ENCODE results near the gene CDS2.

The CDS2 gene

GRCh38 chr20:5119435-5120184, 7.2 kb upstream of the CDS2 start, which contains the start of gene PCNA:
PCNA (minus strand) TSS chr20:5119958; CDS start chr20:5119798, 160 bp downstream.
- peak; percentile 96 for DNase-seq

GRCh38 chr20:5120185-5120476, 6.7 kb upstream of the CDS2 start:
- no peak for DNase-seq

DNA sequence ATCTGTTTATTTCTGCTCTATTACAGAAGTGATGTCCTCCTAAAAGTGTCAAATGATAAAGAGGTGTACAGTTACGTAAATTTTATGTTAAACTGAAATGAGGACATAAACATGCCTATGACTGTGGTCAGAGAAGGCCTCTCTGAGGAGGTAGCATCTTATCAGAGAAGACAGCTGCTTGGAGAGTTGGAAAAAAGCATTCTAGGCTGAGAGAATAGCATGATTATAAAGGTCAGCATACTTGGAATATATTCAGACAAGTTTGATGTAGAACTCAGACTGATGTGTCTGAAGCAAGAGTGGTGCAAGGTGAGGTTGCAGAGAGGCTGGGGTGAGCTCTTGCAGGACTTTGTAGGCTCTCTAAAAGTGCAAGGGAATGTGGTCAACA, 3.9 kb upstream of the CDS2 start:
- DNase-seq = no peak

DNA sequence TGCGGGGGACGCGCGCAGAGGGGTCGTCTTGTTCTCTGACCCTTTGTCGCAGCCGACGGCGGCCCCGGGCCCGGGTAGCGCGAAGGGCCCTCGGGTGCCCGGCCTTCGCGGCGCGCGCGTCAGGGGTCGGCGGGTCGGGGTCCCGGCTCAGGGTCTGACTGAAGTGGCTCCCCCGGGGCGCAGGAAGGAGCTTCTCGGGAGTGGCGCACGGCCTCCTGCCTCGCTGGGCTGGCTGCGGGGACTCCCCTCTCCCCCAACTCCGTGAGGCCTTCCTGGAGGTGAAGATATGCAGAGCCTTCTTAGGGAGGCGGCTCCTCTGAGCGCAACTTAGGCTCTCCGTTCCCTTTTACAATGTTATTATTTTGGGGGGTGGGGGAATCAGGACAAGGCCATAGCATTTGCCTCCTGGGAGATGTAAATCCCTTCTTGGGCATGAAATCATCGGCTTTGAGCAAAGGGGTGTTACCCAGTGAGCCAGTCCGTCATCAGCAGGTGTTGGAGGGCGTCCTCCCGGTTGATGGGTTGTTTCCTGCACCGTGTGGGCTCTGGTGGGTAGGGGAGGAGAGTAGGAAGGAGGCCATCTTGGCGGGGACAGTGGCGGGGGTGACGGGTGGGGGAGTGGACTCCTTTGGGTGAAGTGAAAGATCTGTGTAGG, 523 bp downstream of the CDS2 start:
- peak; percentile 85 for DNase-seq

DNA sequence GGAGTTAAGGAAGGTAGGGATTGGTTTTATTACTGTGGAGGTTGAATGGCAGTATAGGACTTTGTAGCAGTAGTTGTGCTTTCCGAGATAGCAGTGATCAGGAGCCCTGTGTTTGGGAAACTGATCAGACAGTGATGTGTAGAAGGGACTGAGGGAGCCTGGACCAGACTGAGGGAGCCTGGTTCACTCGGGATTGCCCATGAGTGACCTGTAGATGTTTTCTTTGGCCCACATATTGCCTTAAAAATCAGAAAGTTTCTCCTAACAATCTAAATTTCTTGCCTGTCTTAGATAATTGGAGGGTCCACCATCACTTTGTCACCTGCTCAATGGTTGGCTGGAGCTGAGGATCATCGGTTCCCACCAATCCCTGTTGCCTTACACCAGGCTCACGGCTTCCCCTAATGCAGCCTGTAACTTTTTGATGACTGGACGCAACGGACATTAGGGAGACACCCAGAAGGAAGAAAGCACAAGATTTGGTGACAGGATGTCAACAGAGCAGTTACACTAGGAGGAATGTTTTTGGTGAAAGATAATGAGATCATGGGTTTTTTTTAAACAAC, 1.1 kb downstream of the CDS2 start:
- no peak for DNase-seq

DNA sequence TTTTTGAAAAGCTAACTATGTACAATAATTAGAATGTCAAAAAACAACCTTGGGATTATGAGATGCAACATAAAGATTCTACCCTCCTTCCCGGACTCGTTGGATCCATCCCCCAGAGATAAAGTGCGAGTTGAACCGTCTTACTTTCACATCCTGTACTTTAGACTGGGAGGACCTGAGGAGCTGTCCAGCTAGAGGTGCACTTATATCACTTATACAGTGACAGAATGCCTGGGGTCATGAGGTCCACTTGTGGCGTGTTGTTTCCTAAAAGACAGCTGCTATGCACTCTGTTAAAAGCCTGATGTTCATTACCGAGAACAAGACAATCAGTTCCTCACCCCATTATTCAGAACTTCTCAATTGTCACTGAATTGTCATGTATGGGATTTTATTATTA, 2.1 kb downstream of the CDS2 start:
- peak; percentile 37 for DNase-seq

GRCh38 chr20:5131502-5131901, 4.7 kb downstream of the CDS2 start:
- peak; percentile 29 for DNase-seq

- DNase-seq = no peak
Measured at GRCh38 chr20:5133998-5134397, 7.2 kb downstream of the CDS2 start.

DNA sequence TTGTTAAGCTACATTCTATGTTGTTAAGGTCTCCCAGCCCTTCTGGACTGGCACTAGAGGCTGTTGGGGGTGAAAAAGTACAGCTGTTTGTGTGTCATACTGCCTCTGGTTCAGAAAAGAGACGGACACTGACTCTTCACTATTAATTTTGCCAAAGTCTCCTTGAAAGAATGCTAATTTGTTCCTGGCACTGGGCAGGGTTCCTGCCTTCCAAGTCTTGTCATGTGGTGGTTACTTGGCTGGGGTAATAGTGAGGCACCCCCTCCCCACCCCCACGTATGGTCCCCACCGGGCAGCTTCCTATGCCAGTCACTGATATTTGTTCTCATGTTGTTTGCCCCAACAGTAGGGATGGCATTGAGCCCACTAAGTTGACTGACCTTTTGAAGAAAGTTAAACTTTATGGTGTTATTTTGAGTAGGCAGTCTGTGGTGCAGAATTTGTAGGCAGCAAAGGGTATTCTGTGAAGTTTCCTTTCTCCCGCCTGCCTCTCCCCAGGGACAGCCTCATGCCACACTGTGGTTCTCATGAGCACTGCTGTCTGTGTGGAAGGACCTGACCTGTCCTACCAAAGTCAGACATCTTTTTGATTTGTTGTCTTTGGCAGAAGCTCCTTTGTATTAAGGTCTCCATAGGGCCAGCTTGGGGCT, 8.7 kb downstream of the CDS2 start:
- peak; percentile 41 for DNase-seq

- DNase-seq = no peak
Measured at GRCh38 chr20:5136096-5136495, 9.3 kb downstream of the CDS2 start.

- DNase-seq = no peak
Measured at GRCh38 chr20:5140195-5140594, 13.4 kb downstream of the CDS2 start.

- no peak for DNase-seq
Measured at GRCh38 chr20:5141615-5142014, 14.8 kb downstream of the CDS2 start.

GRCh38 chr20:5143851-5144250, 17.0 kb downstream of the CDS2 start:
- no peak for DNase-seq

- no peak for DNase-seq
Measured at GRCh38 chr20:5145365-5146098, 18.7 kb downstream of the CDS2 start.

GRCh38 chr20:5146099-5146668, 19.4 kb downstream of the CDS2 start:
- no peak for DNase-seq

GRCh38 chr20:5146871-5147592, 20.2 kb downstream of the CDS2 start:
- no peak for DNase-seq

GRCh38 chr20:5148581-5148980, 21.8 kb downstream of the CDS2 start:
- DNase-seq = no peak

DNA sequence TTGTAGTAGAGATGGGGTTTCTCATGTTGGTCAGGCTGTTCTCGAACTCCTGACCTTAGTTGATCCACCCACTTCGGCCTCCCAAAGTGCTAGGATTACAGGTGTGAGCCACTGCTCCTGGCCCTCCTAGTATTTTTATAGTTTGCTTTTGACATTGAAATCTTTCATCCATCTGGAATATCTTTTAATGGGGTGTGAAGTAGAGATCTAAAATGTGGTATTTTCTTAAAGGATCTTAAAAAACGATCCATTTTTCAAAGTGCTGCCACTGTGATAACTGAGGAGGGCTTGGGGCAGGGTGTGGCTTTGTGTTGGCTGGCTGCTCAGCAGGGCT, 23.1 kb downstream of the CDS2 start:
- no peak for DNase-seq

DNA sequence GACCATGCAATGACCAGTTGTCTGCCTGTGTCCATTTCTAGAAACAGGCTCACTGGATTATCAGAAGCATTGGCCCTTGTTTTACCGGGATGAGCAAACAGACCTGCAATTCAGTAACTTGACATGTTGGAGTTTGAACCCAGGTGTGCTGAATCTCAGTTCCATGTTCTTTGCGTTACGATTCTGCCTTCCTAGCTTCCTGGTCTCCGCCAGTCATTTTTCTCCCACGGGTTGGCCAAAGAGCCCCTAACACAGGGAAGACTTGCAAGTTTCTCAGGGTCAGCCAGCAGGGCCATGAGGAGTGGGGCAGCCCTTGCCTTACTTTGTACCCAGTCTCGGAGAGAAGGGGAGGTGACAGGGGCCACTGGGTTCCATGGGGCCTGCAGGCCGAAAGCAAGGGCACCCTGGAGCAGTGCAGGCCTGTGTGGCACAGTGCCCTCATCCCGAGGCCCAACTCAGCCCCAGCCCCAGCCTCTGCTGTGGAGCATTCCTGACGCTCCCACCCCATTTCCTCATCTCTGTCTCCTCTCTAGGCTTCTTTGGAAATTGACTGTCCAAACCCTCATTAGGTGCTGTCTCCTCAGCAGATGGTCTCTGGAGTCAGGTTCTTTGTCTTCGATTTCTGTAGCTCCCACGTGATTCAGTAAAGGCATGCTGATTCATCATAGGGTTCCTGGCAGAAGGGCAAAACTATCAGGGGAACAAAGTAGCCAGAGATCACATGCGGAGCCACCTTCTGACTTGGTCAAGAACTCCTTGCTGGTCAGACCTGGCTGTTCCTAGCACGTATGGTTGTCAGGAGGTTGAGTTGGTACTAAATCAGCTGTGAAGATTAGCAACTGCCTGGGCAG, 23.6 kb downstream of the CDS2 start:
- DNase-seq = no peak

- no peak for DNase-seq
Measured at GRCh38 chr20:5153152-5153467, 26.3 kb downstream of the CDS2 start.

Data from activated CD8-positive, alpha-beta memory T cell treated with anti-CD3 and anti-CD28 coated beads, Interleukin-2, amount 50 U/mL, for 48 hours (primary cell).